Measurements from ENCODE around the gene KRT2.

The KRT2 gene

DNA sequence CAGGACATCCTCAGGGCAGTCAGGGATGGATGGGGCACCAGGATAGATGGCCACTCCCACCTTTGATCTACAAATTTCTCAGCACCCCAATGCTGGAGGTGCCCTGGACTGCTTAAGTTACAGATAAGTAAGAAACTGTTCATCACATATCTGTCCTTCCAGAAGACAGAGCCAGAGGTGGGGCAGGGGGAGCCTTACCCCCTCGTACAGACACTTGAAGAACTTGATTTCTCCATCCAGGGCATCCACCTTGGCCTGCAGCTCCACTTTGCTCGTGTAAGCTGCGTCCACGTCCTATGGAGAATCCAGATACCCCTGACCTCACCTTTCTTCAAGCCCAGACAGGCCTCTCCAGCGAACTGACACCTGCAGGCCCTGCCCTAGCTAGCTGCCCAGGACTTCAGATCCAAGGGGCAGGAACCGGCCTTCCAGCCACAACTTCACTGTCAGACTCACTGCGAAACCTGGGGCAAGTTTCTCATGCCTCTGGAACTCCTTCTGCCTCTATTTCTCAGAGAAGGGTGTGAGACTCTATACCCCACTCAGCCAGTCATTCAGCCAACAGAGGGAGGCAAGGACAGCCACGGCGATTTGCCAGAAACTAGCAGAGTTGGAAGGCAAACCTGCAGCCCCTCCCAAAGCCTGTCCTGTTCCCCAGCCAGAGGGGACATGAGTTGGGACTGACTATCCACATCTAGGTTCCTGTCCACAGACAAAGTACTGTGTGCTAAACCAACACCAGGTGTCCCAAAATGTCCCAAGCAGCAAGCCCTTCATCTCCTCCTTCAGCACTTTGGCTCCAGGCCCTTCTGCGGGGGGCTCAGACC lies 37.4 kb downstream of the KRT2 start:
- DNase-seq = no peak

DNA sequence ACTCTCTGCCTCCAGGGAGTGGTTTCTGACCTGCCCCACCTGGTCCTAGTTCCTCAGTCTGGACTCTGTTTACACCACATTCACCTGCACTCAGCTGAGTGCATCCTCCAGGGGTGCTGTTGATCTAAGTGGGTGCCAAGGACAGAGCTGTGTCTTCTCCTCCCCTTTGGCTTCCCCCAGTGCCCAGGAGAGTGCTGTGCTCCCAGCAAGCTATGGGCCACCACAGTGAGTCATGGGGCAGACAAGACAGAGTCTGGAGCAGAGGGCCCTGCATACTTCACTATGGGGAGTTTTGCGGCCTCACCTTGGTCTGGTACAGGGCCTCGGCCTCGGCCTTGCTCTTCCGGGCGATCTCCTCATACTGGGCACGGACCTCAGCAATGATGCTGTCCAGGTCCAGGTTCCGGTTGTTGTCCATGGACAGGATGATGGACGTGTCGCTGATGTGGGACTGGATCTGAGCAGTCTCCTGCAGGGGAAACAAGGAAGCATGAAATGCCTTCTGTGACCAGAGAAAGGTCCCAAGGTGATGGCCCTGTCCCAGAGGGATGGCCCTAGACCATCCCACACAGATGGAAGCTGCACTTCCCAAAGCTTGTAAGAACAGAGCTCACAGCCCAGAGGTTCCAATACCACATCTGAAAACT lies 38.5 kb downstream of the KRT2 start:
- no peak for DNase-seq

DNA sequence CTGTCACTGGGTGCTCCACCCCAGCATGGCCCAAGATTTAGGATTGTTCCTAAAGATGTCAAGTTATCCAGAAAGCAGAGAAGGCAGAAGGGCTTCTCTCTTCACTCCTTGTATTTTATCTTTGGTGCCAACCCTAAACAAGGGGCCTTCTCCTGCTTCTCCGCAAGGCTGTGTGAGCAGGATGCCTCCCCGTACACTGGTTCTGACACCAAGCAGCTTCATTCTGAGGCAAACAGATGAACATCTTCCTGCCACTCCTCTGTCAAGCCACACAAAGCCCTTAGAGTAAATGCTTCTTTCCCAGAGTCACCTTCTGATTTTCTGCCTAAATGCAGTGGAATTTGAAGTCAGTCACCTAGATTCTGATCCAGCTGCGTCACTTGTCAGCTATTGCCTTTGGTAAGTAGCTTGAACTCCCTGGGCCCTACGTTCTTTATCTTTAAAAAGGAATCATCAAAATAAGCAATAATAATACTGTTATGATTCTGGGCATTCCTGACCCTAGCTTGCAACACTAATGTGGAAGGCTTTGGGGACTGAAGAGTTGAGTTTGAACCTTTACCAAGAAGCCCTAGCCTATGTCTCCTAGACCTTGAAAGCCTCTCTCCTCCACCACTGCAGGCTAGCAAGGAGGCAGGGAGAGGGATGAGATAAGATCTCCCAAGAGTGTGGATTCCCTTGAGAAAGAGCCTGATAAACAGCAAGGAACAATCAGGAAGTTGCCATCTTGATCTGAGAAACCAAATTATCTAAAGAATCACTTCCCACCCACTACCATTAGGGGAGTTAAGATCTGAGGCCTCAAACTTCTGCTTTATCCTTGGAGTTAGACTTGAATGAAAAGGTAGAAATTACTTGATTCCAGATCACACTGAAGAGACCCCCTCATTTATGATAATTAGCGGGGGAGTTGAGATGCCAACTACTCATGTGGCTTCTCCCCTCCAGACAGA lies 39.3 kb downstream of the KRT2 start:
- no peak for DNase-seq

DNA sequence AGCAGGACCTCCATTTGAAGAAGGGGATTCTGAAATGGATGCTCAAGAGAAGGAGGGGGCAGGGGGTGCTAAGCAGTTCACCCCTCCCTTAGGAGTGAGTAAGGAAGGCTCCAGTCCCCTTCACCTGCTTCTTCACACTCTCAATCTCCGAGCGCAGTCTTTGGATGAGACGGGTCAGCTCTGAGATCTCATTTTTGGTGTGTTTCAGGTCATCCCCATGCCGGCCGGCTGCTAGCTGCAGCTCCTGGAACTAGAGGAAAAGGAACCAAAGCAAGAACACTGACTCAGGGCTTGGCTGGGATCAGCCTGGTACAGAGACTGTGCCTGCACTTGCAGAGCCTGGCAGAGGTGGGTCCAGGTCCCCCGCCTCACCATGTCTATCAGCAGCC lies 40.9 kb downstream of the KRT2 start:
- DNase-seq = no peak

DNA sequence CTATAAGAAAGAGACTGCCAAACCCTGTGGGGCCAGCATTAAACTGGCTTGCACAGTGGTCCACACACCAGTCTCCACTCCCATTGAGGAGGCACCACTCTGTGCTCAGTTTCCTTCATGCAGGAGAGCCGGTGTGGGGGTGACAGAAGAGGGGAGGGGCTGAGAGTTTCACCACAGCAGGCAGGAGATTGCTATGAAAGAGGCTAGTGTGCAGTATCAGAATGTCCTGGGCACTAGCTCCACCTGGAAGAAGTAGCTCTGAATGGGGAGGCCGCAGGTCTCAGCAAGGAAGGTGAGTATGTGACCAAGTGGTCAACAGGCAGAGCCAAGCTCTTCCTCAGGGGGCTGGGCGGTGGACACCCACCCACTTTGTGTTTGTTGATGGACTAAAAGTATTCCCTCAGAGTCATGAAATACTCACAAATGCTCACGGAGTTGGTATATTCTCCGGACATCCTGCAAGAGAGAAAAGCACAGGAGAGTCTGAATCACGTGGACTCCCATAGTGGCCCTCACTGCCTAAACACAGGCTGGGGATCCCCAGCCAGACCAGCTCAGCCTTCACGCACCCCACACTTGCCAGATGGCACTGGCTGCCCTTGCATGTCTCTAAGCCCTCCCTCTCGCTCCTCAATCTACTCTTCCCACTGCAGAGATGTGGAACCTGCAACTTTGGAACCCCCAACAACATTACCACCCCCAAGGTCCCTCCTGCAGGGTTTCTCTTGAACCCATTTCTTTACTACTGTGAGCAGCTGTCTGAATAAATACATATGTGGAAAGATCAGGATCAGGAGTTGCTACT lies 43.0 kb downstream of the KRT2 start:
- no peak for DNase-seq

DNA sequence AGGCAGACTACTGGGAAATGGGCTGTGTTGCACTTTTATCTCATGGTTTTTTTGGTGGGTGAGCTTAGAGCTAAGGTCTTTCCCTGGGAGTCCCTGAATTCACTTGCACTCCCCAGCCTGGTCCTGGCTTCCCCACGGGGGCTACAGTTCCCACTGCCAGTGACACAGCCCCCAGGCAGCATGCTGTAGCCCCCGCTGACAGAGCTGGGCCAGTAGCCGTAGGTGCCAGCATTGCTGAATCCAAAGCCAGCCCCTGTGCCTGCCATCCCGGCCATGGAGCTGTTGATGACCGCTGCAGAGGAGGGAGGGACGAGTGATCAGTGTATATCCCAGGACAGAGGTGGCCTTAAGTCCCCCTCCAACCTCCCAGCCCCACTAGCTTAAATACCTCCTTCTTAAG lies 43.9 kb downstream of the KRT2 start:
- no peak for DNase-seq

DNA sequence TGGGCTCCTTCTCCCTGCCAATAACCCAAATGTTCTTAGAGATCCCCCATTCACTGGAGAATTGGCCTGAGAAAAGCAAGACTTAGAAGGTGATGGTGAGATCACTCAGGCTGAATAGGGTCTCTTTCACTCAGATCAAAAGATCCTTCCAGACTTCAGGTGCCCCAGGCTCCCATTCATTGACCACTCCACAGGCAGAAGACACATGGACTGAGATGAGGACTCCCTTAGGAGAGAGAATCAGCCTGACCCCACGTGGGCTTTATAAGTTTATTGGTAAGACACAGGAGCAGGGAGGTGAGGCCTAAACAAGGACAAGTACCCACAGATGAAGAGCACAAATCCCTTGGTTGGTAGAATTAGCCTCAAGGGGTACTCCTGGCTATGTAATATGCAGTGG lies 44.7 kb downstream of the KRT2 start:
- no peak for DNase-seq

DNA sequence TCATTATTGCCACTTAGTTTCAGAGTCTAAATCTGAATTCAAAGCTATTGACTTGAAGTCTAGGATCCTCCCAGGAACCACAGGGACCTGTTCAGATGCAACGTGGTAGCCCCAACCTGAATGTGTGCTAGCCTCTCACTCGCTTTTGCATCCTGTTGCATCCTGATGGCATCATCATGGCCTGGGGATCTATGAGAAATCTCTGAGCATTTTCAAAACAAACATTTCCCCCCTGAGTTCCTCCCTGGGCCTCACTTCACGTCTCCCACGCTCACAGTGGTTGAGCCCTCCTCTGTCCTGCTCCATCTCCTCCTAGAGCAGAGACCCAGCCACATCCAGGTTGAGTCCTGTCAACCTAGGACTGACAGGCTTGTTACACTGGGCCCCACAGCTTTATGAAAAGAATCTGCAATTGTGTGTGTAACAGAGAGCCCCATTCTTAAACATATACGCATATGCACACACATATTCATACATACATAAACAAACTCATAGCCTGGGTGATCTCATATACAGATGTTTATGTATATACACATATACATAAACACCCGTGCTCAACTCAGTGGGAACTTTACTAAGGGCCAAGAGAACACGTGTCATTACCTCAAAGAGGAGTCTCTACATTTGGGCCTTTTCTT lies 45.3 kb downstream of the KRT2 start:
- DNase-seq = no peak

DNA sequence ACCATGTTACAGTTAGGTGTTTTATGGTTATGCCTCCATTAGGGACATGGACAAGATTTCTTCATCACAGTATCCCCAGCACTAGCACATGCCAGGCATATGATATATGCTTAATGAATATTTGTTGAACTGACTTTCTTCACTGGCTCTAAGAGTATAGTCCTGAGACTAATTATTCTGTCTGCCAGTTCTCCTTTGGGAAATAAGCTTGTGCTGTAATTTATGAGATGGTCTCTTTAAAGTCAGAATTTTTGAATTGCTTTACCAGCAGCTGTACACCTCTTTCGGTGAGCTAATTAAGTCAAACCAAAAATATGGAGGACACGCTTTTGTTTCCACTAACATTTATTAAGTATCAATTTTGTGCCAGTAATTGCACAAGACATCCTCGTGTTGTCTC lies 45.9 kb downstream of the KRT2 start:
- no peak for DNase-seq

DNA sequence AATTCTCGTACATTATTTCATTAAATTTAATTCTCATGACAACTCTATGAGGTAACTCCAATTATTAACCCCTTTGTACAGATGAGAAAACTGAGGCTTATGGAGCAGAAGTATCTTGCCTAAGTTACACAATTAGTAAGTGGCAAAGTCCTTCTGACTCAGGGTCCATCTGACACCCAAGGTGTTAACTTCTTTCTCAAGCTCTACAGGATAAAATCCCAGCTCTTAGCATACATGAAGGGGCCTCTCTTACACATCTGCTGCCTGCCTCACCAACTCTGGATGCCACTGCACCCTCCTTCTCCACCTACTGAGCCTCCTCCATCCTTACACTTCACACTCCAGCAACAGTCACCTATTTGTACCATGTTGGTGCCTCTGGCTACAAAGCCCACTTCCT lies 46.5 kb downstream of the KRT2 start:
- DNase-seq = no peak

DNA sequence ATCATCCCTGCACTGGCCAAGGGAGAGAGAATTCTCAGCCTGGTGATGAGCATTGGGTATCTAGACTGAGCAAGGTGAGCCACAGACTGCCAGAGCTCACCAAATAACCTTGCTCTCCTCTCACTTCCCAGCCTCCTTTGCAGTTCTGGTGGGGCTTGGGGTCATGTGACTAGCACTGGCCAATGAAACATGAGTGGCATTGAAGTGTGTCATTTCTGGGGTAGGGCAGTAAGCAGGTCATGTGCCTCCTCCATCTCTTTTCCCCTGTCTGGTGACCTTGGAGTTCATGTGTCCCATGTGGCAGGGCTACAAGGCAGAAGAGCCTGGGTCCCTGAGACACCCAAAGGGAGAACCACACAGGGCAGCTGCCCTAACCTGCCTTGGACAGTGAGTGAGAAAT lies 47.2 kb downstream of the KRT2 start:
- DNase-seq = no peak

DNA sequence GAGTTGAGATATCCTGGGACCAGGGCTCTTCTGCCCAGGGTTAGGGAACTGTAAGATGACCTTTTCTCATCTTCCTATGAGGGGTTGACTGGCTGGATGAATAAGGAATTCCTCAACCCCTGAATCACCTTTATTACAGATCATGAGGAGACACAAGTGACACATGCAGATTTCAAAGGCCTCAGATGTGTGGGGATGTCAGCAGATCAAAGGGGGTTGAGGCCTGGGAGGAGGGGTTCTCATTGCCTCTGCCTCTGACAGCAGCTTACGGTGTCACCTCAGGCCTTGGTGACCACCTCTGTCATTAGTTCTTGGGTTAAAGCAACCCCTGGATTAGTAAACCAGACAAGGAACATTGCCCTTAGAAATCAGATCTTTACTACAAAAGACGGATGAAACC lies 48.7 kb downstream of the KRT2 start:
- no peak for DNase-seq

DNA sequence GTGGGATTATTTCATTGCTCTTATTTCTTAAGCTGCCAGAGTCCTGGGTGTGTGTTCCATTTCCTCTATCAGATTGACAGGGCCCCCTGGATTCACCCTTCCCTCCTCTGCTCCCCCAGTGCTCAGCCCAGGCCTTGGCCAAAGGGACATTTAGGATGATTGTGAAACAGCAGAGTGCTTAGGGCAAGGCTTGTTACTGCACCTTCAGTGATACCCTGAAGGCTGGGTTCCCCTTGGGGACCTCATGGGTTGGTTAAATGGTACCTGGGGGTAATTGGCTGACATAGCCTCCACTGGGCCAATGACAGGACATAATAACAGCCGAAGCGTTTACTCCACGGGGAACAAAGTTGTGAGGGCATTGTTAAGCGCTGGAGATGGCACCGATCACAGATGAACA lies 49.5 kb downstream of the KRT2 start:
- DNase-seq = no peak

DNA sequence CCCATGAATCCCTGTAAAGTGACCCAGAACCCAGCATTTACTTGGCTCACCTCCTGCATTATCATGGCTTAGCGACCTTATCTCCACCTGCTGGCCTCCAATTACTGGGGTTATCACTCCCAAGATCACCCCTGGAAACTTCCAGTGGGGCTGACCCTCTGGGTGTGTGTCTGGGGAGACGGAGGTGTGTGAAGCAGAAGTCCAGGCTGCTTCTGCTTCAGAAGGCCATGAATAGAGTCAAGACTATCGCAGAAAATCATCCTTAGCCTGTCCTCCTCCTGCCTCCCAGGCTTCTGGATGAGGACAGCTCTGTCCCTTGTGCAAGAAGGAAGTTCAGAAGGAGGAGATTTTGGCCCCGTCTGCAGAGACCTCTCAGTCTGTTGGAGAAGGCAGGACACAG lies 50.3 kb downstream of the KRT2 start:
- no peak for DNase-seq

DNA sequence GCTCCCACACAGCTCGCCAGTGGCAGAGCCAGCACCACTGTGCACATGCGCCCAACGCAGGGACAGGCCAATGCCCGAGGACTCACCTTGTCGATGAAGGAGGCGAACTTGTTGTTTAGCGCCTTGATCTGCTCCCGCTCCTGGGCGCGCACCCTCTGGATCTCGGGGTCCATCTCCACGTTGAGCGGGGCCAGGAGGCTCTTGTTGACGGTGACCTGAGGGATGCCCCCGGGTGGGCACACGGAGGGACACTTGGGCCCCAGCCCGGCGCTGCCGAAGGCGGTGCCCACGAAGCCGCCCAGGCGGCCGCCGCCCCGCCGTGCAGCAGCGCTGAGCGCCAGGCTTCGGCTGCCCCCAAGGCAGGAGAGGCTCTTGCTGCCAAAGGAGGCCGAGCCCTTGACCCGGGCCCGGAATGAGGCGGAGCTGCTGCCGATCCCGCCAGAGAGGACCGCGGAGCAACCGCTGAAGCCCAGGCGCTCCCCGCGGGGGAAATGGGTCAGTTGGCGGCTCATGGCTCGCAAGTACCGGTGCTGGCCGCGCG lies 51.0 kb downstream of the KRT2 start, which contains the start of gene KRT72:
Gene KRT72, minus strand, starts transcription at position 523 of the 541 bp plus-strand sequence. Its CDS starts 11 bp downstream, at position 512.
- no peak for DNase-seq

DNA sequence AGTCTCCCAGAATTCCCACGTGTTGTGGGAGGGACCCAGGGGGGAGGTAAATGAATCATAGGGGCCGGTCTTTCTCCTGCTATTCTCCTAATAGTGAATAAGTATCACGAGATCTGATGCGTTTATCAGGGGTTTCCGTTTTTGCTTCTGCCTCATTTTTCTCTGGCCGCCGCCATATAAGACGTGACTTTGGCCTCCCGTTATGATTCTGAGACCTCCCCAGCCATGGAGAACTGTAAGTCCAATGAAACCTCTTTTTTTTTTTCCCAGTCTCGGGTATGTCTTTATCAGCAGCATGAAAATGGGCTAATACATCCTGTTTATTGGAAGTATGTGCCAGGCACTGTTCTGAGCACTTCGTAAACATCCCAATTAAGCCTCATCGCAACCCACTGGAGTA lies 51.5 kb downstream of the KRT2 start:
- DNase-seq = no peak

DNA sequence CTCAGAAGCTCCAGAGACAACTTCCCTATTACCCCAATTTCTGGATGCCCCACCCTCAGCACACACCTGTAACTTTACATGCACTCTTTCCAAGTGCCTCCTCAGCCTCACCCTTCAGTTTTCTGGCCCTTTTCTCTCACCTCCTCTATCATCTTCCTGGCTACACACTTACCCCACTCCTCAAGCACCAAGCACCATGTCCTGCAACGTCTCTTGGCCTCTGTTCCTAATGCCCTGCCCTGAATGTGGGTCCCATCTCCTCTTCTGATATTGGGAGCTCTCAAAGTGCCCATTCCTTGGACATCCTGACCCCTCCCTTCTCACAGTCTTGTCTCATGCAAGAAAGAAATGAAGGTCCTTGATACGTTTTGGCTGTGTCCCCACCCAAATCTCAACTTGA lies 51.9 kb downstream of the KRT2 start:
- DNase-seq = no peak

DNA sequence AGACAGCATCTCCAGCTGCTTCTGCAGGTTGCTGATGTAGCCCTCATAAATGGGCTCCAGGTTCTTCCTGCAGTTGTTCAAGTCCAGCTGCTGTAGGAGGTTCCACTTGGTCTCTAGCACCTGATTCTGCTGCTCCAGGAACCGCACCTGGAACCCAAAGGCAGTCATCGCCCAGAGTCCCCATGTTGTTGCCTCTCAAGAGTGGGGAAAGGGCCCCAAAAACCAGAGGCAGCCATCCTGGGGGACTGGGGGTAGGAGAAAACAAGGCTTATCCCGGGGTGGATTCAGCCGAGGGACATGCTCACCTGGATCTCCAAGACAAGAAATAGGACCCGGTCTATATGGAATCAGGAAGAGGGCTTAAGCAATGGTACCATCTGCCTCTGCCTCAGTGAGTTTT lies 53.0 kb downstream of the KRT2 start:
- no peak for DNase-seq
